Stimulated activated effector memory CD8-positive, alpha-beta T cell treated with anti-CD3 and anti-CD28 coated beads, Interleukin-12 subunit alpha, Interleukin-12 subunit beta, amount 100 ng/mL, for 72 hours (primary cell): ENCODE results near the gene POU4F3.

ENCODE experiments used
- ATAC-seq: fragments of 150-1000 bp; cut with Tn5 transposase; 2 replicates; pipeline ENCODE4 v1.10.0; 2021
- DNase-seq, 2 donors: peaks; one replicate each; pipeline ENCODE4 v3.0.0; 2021 to 2022; ENCODE audit warnings: low spot score in 2 of 2
- H3K27ac Mint-ChIP-seq: one replicate; pipeline ENCODE4 v1.8.0; 2022; ENCODE audit warnings: mild to moderate bottlenecking, mixed read lengths
- H3K36me3 Mint-ChIP-seq: one replicate; pipeline ENCODE4 v1.8.0; 2022; ENCODE audit warnings: mild to moderate bottlenecking, mixed read lengths
- H3K4me1 Mint-ChIP-seq: one replicate; pipeline ENCODE4 v1.8.0; 2022; ENCODE audit warnings: mixed read lengths
- H3K4me3 Mint-ChIP-seq: one replicate; pipeline ENCODE4 v1.8.0; 2022; ENCODE audit warnings: mild to moderate bottlenecking, mixed read lengths
- H3K9me3 Mint-ChIP-seq: one replicate; pipeline ENCODE4 v1.8.0; 2022; ENCODE audit warnings: mixed read lengths

Gene POU4F3

DNA sequence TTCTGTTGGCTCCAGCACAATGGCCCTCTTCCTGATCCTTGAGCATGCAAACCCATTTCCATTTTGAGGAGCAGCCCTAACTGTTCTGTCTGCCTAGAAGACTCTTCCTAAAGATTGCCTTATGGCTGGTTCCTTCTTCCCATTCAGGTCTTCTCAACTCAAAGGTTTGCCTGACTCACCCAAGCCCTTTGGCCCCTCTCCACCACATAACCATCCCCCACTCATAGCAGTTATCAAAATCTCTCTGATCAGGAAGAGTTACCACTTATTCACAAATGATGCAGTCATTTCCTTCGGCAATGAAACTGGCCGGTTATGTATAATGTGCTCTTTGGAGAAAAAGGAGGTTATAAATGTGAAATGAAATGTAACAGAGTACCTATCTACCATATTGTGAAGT lies 8.9 kb upstream of the POU4F3 start:
- Mint-ChIP-seq H3K4me3 (no peak overlapping the region), H3K27ac (no peak overlapping the region), H3K9me3 (no peaks in the 10 kb centered on the region), H3K4me1 (no peaks in the 10 kb centered on the region), H3K36me3 (no peaks in the 10 kb centered on the region)
- DNase-seq (no peak), ATAC-seq (no peak)

DNA sequence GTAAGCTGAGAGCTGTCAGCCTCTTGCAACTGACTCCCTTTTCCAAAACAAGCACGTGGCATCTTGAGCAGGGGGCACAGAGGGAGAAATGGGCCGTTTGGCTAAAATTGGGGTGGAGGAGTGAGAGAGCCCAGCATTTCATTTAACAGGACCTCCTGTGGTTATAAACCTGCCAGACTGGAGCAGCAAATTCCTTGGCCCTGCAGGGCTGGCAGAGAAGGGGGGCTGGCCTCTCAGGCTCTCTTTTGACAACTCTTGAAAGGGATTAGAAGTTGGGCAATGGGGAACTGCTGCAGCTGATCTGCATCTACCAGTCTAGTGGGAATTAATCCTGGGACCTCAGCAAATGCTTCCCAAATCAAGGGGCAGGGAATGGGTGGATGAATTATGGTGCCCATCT lies 7.2 kb upstream of the POU4F3 start:
- H3K36me3 Mint-ChIP-seq, result no peaks in the 10 kb centered on the region
- no peak overlapping the region for H3K4me3 Mint-ChIP-seq
- no peak overlapping the region for H3K27ac Mint-ChIP-seq
- H3K9me3 Mint-ChIP-seq, result no peaks in the 10 kb centered on the region
- no peak for DNase-seq
- no peak for ATAC-seq
- no peaks in the 10 kb centered on the region for H3K4me1 Mint-ChIP-seq

DNA sequence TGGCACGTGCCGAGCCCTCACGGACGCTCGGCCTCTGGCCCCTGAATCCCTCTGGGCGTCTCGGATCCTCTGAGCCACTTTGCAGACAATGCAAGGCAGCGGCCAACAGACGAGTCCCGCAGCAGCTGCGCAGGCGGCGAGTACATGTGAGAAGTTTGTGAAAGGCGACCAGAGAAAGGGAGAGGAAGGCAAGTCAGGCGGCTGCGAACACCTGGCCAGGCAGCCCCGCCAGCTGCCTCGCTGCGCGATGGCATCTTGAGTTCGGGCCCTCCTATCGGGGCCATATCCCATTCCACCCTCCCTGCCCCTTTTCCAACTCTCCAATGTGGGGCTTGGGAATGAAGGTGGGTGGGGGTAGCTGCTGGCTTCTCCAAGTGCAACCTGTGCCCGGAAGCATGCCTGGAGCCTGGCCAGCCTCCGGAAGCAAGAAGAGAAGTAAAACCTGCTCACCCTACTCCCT lies 4.5 kb upstream of the POU4F3 start:
- H3K9me3 Mint-ChIP-seq, result no peaks in the 10 kb centered on the region
- DNase-seq, result no peak
- H3K4me1 Mint-ChIP-seq, result peaks cover 13% of the 10 kb centered on the region
- H3K4me3 Mint-ChIP-seq, result no peak overlapping the region
- no peak overlapping the region for H3K27ac Mint-ChIP-seq
- ATAC-seq, result no peak
- H3K36me3 Mint-ChIP-seq, result peaks cover 4% of the 10 kb centered on the region

DNA sequence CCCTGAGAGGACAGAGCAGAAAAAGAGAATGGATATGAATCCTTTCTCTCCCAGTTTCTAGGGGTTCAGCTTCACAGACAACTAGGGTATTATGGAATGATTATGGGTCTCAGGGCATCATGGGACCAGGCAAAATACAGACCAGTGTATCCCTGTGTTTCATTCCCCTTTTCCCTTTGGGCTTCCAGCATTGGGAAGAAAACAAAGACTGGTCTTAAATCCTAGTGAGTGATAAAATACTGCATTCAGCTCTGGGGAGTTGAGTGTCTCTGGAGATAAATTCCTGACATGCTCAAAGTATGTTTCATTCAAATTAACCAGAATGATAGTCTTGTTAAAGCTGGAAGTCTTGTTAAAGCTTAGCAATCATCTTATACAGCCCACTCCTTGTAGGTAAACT lies 2.4 kb upstream of the POU4F3 start:
- peaks cover 18% of the 10 kb centered on the region for H3K4me1 Mint-ChIP-seq
- no peaks in the 10 kb centered on the region for H3K9me3 Mint-ChIP-seq
- no peak overlapping the region for H3K4me3 Mint-ChIP-seq

DNA sequence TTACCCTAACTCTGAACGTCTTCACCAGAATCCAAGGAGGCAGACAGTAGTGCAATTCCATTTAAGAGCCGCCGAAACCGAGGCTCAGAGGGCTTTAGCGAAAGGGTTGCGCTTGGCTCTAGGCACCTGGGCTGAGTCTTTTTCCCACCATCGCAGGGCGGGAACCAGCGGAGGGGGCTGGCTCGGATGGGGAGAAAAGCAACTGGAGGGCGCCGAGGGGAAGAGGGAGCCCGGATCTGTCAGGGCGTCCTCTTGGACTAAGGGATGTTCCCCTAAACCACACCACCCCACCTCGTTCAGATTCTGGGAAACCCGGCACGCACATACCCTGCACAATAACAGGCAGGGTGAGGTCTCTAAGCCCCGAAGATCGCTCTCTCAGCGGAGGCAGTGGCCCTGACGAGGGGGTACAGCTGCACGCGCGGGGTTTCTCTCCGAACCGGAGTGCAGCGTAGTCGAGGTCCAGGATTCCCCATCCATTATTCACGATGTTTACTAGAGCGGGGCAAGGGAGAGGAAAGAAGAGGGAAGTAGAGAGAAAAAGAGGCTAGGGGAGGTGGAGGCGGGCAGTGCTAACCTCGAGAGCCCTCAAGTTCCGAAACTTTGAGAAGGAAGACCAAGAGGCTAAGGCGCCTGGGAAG lies 1.3 kb upstream of the POU4F3 start:
- ATAC-seq, result no peak
- no peak overlapping the region for H3K4me3 Mint-ChIP-seq
- H3K4me1 Mint-ChIP-seq, result peaks cover 18% of the 10 kb centered on the region

More for the DNA sequence above, 2.4 kb upstream of the POU4F3 start:
- ATAC-seq (no peak), DNase-seq (no peak)
- H3K36me3 Mint-ChIP-seq, result peaks cover 4% of the 10 kb centered on the region
- H3K27ac Mint-ChIP-seq, result no peak overlapping the region

DNA sequence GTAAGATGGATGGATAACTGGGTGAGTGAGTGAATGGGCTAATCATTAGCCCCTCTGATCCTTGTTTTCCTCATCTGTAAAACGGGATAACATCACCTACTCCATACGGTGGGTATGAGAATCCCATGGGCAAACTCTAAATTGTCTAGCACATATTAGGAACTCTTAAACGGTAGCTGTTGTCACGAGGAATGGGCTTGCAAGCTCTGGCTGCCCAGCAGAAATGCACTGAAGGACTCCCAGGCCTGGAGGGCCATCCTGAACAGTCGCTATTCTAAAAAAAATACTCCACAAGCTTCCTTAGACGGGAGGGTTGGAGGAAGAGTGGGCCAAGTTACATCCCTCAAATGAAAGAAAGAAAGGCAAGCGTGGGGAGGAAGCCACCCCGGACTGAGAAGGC lies 711 bp upstream of the POU4F3 start:
- H3K36me3 Mint-ChIP-seq, result peaks cover 4% of the 10 kb centered on the region
- no peak overlapping the region for H3K4me3 Mint-ChIP-seq
- H3K4me1 Mint-ChIP-seq, result peaks cover 18% of the 10 kb centered on the region
- no peak overlapping the region for H3K27ac Mint-ChIP-seq
- DNase-seq, result no peak
- no peak for ATAC-seq
- no peaks in the 10 kb centered on the region for H3K9me3 Mint-ChIP-seq

More for the DNA sequence above, 1.3 kb upstream of the POU4F3 start:
- H3K9me3 Mint-ChIP-seq, result no peaks in the 10 kb centered on the region
- DNase-seq, result no peak
- no peak overlapping the region for H3K27ac Mint-ChIP-seq
- peaks cover 4% of the 10 kb centered on the region for H3K36me3 Mint-ChIP-seq

DNA sequence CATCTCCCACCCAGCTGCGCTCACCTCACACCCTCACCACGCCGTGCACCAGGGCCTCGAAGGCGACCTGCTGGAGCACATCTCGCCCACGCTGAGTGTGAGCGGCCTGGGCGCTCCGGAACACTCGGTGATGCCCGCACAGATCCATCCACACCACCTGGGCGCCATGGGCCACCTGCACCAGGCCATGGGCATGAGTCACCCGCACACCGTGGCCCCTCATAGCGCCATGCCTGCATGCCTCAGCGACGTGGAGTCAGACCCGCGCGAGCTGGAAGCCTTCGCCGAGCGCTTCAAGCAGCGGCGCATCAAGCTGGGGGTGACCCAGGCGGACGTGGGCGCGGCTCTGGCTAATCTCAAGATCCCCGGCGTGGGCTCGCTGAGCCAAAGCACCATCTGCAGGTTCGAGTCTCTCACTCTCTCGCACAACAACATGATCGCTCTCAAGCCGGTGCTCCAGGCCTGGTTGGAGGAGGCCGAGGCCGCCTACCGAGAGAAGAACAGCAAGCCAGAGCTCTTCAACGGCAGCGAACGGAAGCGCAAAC lies 1.1 kb downstream of the POU4F3 start:
- peaks cover 4% of the 10 kb centered on the region for H3K36me3 Mint-ChIP-seq
- no peaks in the 10 kb centered on the region for H3K9me3 Mint-ChIP-seq
- DNase-seq (no peak), ATAC-seq (no peak)
- no peak overlapping the region for H3K4me3 Mint-ChIP-seq
- peaks cover 22% of the 10 kb centered on the region for H3K4me1 Mint-ChIP-seq
- no peak overlapping the region for H3K27ac Mint-ChIP-seq

DNA sequence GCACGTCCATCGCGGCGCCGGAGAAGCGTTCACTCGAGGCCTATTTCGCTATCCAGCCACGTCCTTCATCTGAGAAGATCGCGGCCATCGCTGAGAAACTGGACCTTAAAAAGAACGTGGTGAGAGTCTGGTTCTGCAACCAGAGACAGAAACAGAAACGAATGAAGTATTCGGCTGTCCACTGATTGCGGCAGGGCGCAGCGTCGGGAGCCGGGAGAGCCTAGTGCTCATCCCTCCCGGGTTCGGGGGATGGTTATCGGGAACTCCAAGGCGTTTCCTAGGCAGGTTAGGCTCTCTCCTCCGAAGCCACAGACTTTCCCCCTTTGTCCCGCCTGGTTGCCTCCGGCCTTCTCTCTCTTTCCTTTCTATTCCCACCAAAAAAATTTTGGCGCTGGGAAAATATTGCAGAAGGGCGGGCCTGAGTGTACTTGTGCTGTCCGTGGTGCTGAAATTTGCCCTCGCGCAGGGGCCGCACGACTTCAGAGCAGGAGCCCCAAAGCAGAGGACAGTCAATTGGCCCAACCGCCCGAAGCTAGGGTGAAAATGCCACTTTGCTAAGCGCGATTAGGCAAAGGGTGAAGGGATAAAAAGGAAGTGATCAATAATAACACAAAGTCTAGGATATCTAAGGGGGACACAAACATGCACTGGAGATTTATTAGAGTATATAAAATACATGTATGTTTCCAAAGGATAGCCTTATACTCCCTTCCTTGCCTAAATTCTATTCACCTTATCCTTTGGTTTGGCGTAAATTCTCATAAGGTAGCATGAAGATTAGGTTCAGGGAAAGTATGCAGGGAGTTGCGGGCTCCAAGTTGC lies 1.8 kb downstream of the POU4F3 start:
- Mint-ChIP-seq H3K4me3 (no peak overlapping the region), H3K4me1 (peaks cover 28% of the 10 kb centered on the region), H3K27ac (no peak overlapping the region), H3K36me3 (peaks cover 4% of the 10 kb centered on the region), H3K9me3 (no peaks in the 10 kb centered on the region)
- peak in 1 of 2 donors; percentile 62 for DNase-seq
- ATAC-seq, result no peak

DNA sequence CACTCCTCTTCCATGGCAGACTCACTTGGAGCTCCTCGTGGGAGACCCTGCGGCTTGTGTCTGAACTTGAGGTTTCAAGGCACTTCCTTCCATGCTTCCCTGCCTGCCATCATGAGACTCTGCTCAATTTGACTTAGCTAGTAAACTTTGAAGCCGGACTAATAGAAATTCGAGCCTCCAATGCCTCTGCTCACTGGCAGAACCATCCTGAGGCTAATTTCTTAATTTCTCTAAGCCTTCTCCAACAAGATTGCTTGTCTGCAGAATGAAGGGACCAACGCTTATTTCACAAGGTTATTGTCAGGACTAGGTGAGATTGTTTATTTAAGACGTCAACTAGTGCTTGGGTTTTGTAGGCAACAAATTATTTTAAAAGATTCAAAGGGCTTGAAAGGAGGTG lies 3.2 kb downstream of the POU4F3 start:
- DNase-seq (no peak), ATAC-seq (no peak)
- H3K4me3 Mint-ChIP-seq, result no peak overlapping the region
- H3K27ac Mint-ChIP-seq, result no peak overlapping the region
- no peaks in the 10 kb centered on the region for H3K9me3 Mint-ChIP-seq
- H3K36me3 Mint-ChIP-seq, result peaks cover 4% of the 10 kb centered on the region
- H3K4me1 Mint-ChIP-seq, result peaks cover 41% of the 10 kb centered on the region

DNA sequence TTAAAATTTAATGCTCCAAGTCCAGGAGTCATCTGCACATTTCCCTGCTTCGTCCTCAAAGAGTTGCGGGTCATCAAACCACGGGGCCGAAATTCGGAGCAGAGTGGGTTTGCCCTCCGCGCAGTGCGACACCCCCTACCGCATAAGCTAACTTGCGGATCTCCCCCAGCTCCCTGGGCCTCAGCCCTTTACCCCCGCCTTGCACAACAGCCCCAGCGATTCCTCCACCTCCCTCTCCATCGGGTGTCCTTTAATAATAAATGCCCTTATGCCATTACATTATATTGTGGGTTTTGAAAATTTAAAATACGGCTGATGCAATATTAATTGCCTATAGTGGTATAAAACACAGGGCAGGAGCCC lies 3.9 kb downstream of the POU4F3 start:
- H3K4me1 Mint-ChIP-seq, result peaks cover 35% of the 10 kb centered on the region
- no peak for DNase-seq
- H3K4me3 Mint-ChIP-seq, result no peak overlapping the region
- H3K9me3 Mint-ChIP-seq, result no peaks in the 10 kb centered on the region
- peaks cover 4% of the 10 kb centered on the region for H3K36me3 Mint-ChIP-seq
- ATAC-seq, result no peak
- no peak overlapping the region for H3K27ac Mint-ChIP-seq

DNA sequence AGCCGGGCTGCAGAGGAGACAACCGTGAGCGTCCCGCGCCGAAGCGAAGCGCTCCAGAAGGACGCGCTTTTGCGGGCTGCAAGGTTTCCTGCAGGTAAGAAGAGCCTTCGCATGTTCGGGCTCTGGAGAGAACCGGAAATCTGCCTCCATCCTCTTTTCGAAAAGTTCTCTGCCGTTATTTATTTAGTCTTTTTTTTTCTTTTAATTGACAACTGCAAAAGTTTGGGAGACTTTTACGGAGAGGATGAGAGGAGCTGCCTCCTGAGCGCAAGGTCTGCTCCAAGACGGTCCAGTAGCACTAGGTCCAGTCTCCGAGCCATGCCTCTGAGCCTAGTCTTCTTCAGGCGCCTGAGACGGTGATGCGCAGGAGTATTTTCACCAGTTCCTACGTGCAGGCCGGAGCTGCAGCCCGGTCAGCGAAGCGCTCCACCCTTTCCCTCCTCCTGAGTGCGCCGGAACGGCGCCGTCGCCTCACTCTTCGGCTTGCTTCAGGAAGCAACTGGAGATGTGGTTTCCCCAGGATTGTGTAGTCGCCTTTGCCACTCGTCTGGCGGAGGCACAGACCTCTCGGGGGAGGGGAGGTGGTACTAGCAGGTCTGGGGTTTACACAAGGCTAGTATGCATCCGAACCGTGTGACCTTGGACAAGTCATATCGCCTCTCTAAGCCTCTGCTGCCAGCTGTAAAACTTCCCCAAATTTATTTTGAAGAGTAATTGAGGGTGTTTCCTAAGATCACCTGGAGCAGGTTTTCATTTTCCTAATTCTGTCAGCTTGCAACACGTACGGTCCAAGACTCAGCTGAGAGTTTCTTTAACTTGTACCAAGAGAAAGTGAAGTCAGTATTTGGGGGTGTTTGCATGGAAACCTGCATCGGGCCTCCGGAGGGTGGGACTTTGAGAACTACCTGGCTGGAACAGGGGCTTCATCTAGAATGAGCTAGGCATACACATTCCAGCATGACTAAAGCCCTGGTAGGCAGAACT lies 4.5 kb downstream of the POU4F3 start:
- no peak for DNase-seq
- H3K36me3 Mint-ChIP-seq, result peaks cover 2% of the 10 kb centered on the region
- H3K27ac Mint-ChIP-seq, result no peak overlapping the region
- H3K9me3 Mint-ChIP-seq, result no peaks in the 10 kb centered on the region
- no peak overlapping the region for H3K4me3 Mint-ChIP-seq
- no peak for ATAC-seq
- H3K4me1 Mint-ChIP-seq, result peaks cover 30% of the 10 kb centered on the region

DNA sequence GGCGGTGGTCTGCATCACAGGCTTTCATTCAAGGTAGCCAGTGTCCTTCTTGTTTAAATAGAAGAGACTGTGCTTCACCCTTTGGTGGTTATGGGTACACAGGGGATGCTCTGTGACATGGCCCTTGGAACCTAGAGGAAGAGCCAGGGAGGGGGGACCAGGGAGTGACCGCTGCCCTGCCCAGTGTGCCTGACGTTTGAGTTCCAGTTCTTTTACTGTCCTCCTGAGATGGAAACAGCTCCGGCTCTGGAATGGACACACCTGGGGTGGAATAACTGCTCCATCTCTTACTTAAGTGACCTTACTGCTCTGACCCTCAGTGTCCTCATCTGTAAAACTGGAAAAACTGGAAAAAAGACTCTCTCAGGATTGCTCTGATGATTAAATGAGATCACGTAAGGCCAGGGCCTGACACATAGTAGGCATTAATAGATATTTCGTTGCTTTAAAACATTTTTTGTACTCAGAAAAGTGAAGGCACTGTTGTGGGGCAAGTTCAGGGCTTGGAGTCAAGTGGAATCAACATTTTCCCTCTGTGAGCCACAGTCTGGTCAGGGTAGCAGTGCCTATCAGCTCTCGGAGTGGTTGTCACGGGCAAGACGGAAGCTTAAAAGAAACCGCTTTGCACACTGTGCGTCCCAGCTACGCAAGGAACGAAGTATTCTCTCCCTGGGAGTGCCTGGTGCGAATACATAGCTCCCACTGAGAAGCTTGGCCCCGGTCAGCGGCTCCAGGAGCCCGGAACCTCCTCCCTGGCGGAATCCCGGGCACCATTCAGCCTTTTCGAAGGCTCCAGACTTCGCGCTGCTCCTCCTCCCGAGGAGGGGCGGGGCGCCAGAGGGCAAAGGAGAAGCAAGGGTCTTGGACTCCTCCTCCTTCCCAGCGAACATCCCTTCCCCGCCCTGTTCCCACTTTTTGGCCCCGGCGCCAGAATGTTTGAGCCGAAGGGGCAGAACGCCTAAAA lies 5.8 kb downstream of the POU4F3 start:
- Mint-ChIP-seq H3K4me1 (peaks cover 25% of the 10 kb centered on the region), H3K9me3 (no peaks in the 10 kb centered on the region), H3K27ac (no peak overlapping the region), H3K36me3 (no peaks in the 10 kb centered on the region), H3K4me3 (peak overlapping the region; percentile 45)
- ATAC-seq (no peak), DNase-seq (no peak)

DNA sequence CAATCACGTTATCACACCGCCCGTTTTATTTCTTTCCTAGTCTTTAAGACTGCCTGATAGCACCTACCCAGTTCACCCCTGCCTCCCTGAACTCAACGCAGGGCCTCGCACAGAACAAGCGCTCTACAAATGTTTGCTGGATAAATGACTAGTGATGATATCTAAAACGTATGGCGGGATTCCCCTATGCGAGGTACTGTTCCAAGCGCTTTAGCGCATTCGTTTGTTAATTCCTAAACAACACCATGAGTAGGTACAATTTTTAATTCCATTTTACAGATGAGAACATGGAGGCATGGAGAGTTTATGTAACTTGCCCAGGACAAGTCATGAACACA lies 6.6 kb downstream of the POU4F3 start:
- ATAC-seq, result no peak
- H3K27ac Mint-ChIP-seq, result no peak overlapping the region
- peaks cover 24% of the 10 kb centered on the region for H3K4me1 Mint-ChIP-seq

DNA sequence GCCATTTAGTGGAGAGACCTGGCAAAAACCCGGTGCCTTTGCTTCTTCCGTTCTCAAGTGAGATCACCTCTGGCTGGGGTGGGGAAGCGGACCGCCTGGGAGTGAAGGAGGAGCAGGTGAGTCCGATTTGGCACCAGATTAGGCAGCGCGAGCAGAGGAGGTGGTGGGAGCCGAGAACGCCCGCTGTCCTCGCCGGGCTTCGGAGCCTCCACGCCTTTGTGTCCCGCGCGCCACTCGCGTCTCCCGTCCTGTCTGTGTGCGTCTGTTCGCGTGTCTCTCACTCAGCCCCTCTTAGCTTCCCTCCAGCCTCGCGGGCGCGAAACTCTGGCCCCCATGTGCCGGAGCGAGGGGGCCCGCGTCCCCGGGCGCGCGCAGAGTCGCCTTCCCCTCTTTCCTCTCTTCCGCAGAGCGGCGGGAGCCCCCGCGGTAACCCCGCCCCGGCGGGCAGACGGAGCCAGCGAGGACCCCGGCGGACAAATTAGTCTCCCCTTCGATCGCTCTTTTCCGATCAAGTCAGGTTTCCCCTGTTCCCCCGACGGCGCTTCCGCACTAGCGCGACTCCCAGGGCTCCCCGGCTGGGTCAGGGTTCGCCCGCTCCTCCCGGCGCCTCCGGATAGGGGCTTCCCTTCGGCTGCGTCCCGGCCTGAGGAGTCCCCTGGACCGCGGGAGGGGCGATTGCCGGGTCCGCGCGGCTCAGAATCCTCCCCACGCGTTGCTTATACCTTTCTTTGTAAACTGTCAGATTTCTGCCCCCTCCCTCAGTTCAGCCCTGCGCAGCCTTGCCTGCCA lies 7.1 kb downstream of the POU4F3 start:
- ATAC-seq (no peak), DNase-seq (no peak)
- H3K4me1 Mint-ChIP-seq, result peaks cover 24% of the 10 kb centered on the region
- peak overlapping the region; percentile 45 for H3K4me3 Mint-ChIP-seq
- no peaks in the 10 kb centered on the region for H3K9me3 Mint-ChIP-seq
- H3K36me3 Mint-ChIP-seq, result no peaks in the 10 kb centered on the region
- no peak overlapping the region for H3K27ac Mint-ChIP-seq

More for the DNA sequence above, 6.6 kb downstream of the POU4F3 start:
- no peaks in the 10 kb centered on the region for H3K36me3 Mint-ChIP-seq
- no peak for DNase-seq
- no peaks in the 10 kb centered on the region for H3K9me3 Mint-ChIP-seq
- peak overlapping the region; percentile 45 for H3K4me3 Mint-ChIP-seq
